Osteocyte (in vitro differentiated cells): ENCODE data around the gene SVBP. TPM values are rescaled to one million over a fixed set of nuclear protein-coding genes. Genes with fewer than 3 reads are reported as not detected.
A peak's percentile ranks its signal among the peaks of the same experiment; 100 is the strongest.

Experiments used
- DNase-seq: peaks from one replicate; pipeline ENCODE4 v3.0.0; 2021; ENCODE audit warnings: mixed read lengths; ENCODE audit not compliant: unreplicated experiment; ENCODE audit errors: extremely low spot score
- H3K27ac Mint-ChIP-seq: one replicate; pipeline ENCODE4 v1.8.0; 2021; ENCODE audit warnings: mild to moderate bottlenecking, mixed read lengths; ENCODE audit not compliant: unreplicated experiment
- H3K27me3 Mint-ChIP-seq: one replicate; pipeline ENCODE4 v1.8.0; 2021; ENCODE audit warnings: mixed read lengths; ENCODE audit not compliant: unreplicated experiment
- H3K36me3 Mint-ChIP-seq: one replicate; pipeline ENCODE4 v1.8.0; 2021; ENCODE audit warnings: mixed read lengths; ENCODE audit not compliant: unreplicated experiment
- H3K4me1 Mint-ChIP-seq: one replicate; pipeline ENCODE4 v1.8.0; 2021; ENCODE audit warnings: mixed read lengths; ENCODE audit not compliant: unreplicated experiment
- H3K4me3 Mint-ChIP-seq: one replicate; pipeline ENCODE4 v1.8.0; 2021; ENCODE audit warnings: mild to moderate bottlenecking, moderate library complexity, mixed read lengths; ENCODE audit not compliant: unreplicated experiment
- H3K9me3 Mint-ChIP-seq: one replicate; pipeline ENCODE4 v1.8.0; 2021; ENCODE audit warnings: mixed read lengths; ENCODE audit not compliant: unreplicated experiment
- CTCF ChIP-seq: fragments of 200-600 bp; sonication (generic); IDR thresholded peaks from 2 replicates; pipeline ENCODE4 v1.5.0; 2021; ENCODE audit warnings: antibody characterized with exemption, mild to moderate bottlenecking, moderate library complexity
- total RNA-seq: library from RNA; stranded (reverse); gene quantifications from 2 replicates; pipeline ENCODE4 v1.2.1, GENCODE V29; 2021

Gene SVBP
- total RNA-seq, 1 donor from 2014 or later: 36.8 TPM

GRCh38 chr1:42824481-42825035, 7.4 kb upstream of the SVBP start:
- H3K4me1 Mint-ChIP-seq: peaks cover 19% of the 10 kb centered on the region
- H3K27me3 Mint-ChIP-seq: no peaks in the 10 kb centered on the region
- no peak for DNase-seq
- no peak overlapping the region for H3K4me3 Mint-ChIP-seq
- no peaks in the 10 kb centered on the region for H3K9me3 Mint-ChIP-seq
- H3K27ac Mint-ChIP-seq: no peak overlapping the region
- no peak for TF ChIP-seq CTCF
- H3K36me3 Mint-ChIP-seq: no peaks in the 10 kb centered on the region

GRCh38 chr1:42822800-42823392, 5.7 kb upstream of the SVBP start:
- no peak for TF ChIP-seq CTCF
- Mint-ChIP-seq H3K27me3 (no peaks in the 10 kb centered on the region), H3K4me3 (no peak overlapping the region), H3K4me1 (peaks cover 23% of the 10 kb centered on the region), H3K27ac (peak overlapping the region; percentile 78), H3K36me3 (no peaks in the 10 kb centered on the region), H3K9me3 (no peaks in the 10 kb centered on the region)
- DNase-seq: no peak

GRCh38 chr1:42821690-42822089, 4.5 kb upstream of the SVBP start:
- no peak for TF ChIP-seq CTCF
- Mint-ChIP-seq H3K36me3 (no peaks in the 10 kb centered on the region), H3K4me1 (peaks cover 30% of the 10 kb centered on the region), H3K9me3 (no peaks in the 10 kb centered on the region), H3K27ac (no peak overlapping the region), H3K27me3 (no peaks in the 10 kb centered on the region), H3K4me3 (no peak overlapping the region)
- no peak for DNase-seq

- H3K27ac Mint-ChIP-seq: no peak overlapping the region
- H3K4me3 Mint-ChIP-seq: no peak overlapping the region
- H3K4me1 Mint-ChIP-seq: peaks cover 39% of the 10 kb centered on the region
- H3K27me3 Mint-ChIP-seq: no peaks in the 10 kb centered on the region
- no peak for TF ChIP-seq CTCF
- no peaks in the 10 kb centered on the region for H3K9me3 Mint-ChIP-seq
- no peak for DNase-seq
- H3K36me3 Mint-ChIP-seq: no peaks in the 10 kb centered on the region
Observed at GRCh38 chr1:42820813-42821212, 3.6 kb upstream of the SVBP start.

- H3K9me3 Mint-ChIP-seq: no peaks in the 10 kb centered on the region
Observed at GRCh38 chr1:42817976-42818375, 779 bp upstream of the SVBP start.

More at GRCh38 chr1:42817976-42818375, 779 bp upstream of the SVBP start:
- Mint-ChIP-seq H3K4me3 (no peak overlapping the region), H3K27ac (no peak overlapping the region), H3K4me1 (peaks cover 36% of the 10 kb centered on the region), H3K36me3 (peaks cover 7% of the 10 kb centered on the region), H3K27me3 (no peaks in the 10 kb centered on the region)
- no peak for DNase-seq
- no peak for TF ChIP-seq CTCF
